HepG2 (cell line): ENCODE data around the gene INKA1. TPM values are rescaled to one million over a fixed set of nuclear protein-coding genes. Genes with fewer than 3 reads are reported as not detected.

Experiments used
- ARHGAP35 ChIP-seq: sonication (generic); formaldehyde crosslinking; IDR thresholded peaks from 2 replicates; pipeline ENCODE4 v1.9.0; 2022; ENCODE audit warnings: mild to moderate bottlenecking, inconsistent platforms, moderate library complexity, missing genetic modification reagents, borderline replicate concordance
- ELF4 ChIP-seq: sonication (generic); formaldehyde crosslinking; IDR thresholded peaks from 2 replicates; pipeline ENCODE4 v1.5.0; 2020; ENCODE audit warnings: missing genetic modification reagents, mild to moderate bottlenecking, moderate library complexity, borderline replicate concordance
- EP300 ChIP-seq, 3 experiments: sonication (generic) in 1 of 3; formaldehyde crosslinking in 1 of 3; IDR thresholded peaks; 2 replicates each; pipeline versions ENCODE4 v1.5.1 to v1.6.1; 2011 to 2020; ENCODE audit warnings: low read depth in 2 of 3, low read length in 2 of 3, borderline replicate concordance in 1 of 3, improper control_type of control experiment in 1 of 3, mild to moderate bottlenecking in 1 of 3, missing genetic modification reagents in 1 of 3, moderate library complexity in 1 of 3
- KDM5B ChIP-seq: sonication (generic); formaldehyde crosslinking; IDR thresholded peaks from 2 replicates; pipeline ENCODE4 v1.4.0; 2020; ENCODE audit warnings: missing genetic modification reagents, mild to moderate bottlenecking, borderline replicate concordance
- PAF1 ChIP-seq: IDR thresholded peaks from 2 replicates; pipeline ENCODE4 v1.6.1; 2016; ENCODE audit warnings: missing genetic modification reagents, missing compliant biosample characterization
- PCBP1 ChIP-seq: fragments of 200-400 bp; formaldehyde crosslinking; IDR thresholded peaks from 2 replicates; pipeline ENCODE4 v1.6.1; 2017; ENCODE audit warnings: mild to moderate bottlenecking, low read depth, low read length, borderline replicate concordance
- PHF21A ChIP-seq: sonication (generic); formaldehyde crosslinking; IDR thresholded peaks from 2 replicates; pipeline ENCODE4 v1.5.0; 2020; ENCODE audit warnings: mild to moderate bottlenecking, missing genetic modification reagents
- PTBP1 ChIP-seq: fragments of 200-400 bp; formaldehyde crosslinking; IDR thresholded peaks from 2 replicates; pipeline ENCODE4 v1.6.1; 2018; ENCODE audit warnings: low read length, low read depth; ENCODE audit not compliant: poor library complexity, severe bottlenecking
- RXRB ChIP-seq: IDR thresholded peaks from 2 replicates; pipeline ENCODE4 v1.6.1; 2016; ENCODE audit warnings: borderline replicate concordance, missing genetic modification reagents, missing compliant biosample characterization
- SPEN ChIP-seq: sonication (generic); formaldehyde crosslinking; IDR thresholded peaks from 2 replicates; pipeline ENCODE4 v1.5.1; 2020; ENCODE audit warnings: low read depth, mild to moderate bottlenecking, missing genetic modification reagents
- TAF15 ChIP-seq: fragments of 200-400 bp; formaldehyde crosslinking; IDR thresholded peaks from one replicate; pipeline ENCODE4 v1.6.1; 2018; ENCODE audit warnings: mild to moderate bottlenecking, low read depth, low read length; ENCODE audit not compliant: poor library complexity, severe bottlenecking
- TMF1 ChIP-seq: sonication (generic); formaldehyde crosslinking; IDR thresholded peaks from 2 replicates; pipeline ENCODE4 v1.8.1; 2022; ENCODE audit warnings: low read depth, missing genetic modification reagents
- ZC3H4 ChIP-seq: sonication (generic); formaldehyde crosslinking; IDR thresholded peaks from 2 replicates; pipeline ENCODE4 v1.4.0; 2020; ENCODE audit warnings: missing genetic modification reagents, borderline replicate concordance
- ZNF160 ChIP-seq: sonication (generic); formaldehyde crosslinking; IDR thresholded peaks from 2 replicates; pipeline ENCODE4 v1.8.0; 2022; ENCODE audit warnings: mild to moderate bottlenecking, inconsistent platforms, missing genetic modification reagents
- ZNF232 ChIP-seq: sonication (generic); formaldehyde crosslinking; IDR thresholded peaks from 2 replicates; pipeline ENCODE4 v1.4.0; 2020; ENCODE audit warnings: missing genetic modification reagents, borderline replicate concordance
- ZNF24 ChIP-seq: fragments of 450-650 bp; IDR thresholded peaks from 2 replicates; pipeline ENCODE4 v1.6.1; 2017; ENCODE audit warnings: antibody characterized with exemption, mild to moderate bottlenecking
- ZNF746 ChIP-seq: sonication (generic); formaldehyde crosslinking; IDR thresholded peaks from 2 replicates; pipeline ENCODE4 v1.8.0; 2022; ENCODE audit warnings: mild to moderate bottlenecking, missing genetic modification reagents
- ZSCAN29 ChIP-seq: sonication (generic); formaldehyde crosslinking; conservative IDR thresholded peaks from 2 replicates; pipeline ENCODE4 v1.4.0; 2020; ENCODE audit warnings: mild to moderate bottlenecking, missing genetic modification reagents
- polyA plus RNA-seq, 8 experiments: library from polyadenylated mRNA; depleted of rRNA in 3 of 8; stranded (reverse) in 7 of 8; unstranded in 1 of 8; fragments of >200 nt; fragmentation: Illumina TruSeq in 4 of 8; extraction: Trizol in 4 of 8; gene quantifications; 2 replicates each; pipeline versions ENCODE4 v1.2.1 to v1.2.3, GENCODE V29; 2011 to 2016; ENCODE audit warnings: low read depth in 4 of 8, missing spikeins in 1 of 8, mixed read lengths in 1 of 8; ENCODE audit not compliant: insufficient read depth in 1 of 8
- total RNA-seq, 5 experiments: library from RNA; depleted of rRNA; stranded (reverse); fragments of >200 nt; fragmentation: Illumina TruSeq; extraction: Trizol; gene quantifications; 2 replicates each; pipeline ENCODE4 v1.2.3, GENCODE V29; 2016; ENCODE audit warnings: low read depth in 1 of 5
- TF ChIP-seq, protein P1 (sequence below): sonication (generic); formaldehyde crosslinking; IDR thresholded peaks from 2 replicates; pipeline ENCODE4 v1.5.0; 2020; ENCODE audit warnings: mild to moderate bottlenecking, missing genetic modification reagents
- TF ChIP-seq, protein P2 (sequence below): sonication (generic); formaldehyde crosslinking; conservative IDR thresholded peaks from 2 replicates; pipeline ENCODE4 v1.4.0; 2020; ENCODE audit warnings: missing genetic modification reagents
- TF ChIP-seq, protein P3 (sequence below): fragments of 450-650 bp; IDR thresholded peaks from 2 replicates; pipeline ENCODE4 v1.6.1; 2016
- TF ChIP-seq, protein P4 (sequence below): sonication (generic); formaldehyde crosslinking; IDR thresholded peaks from 2 replicates; pipeline ENCODE4 v1.4.0; 2020; ENCODE audit warnings: missing genetic modification reagents

The INKA1 gene
- total and polyA plus RNA-seq, 2 of the 13 experiments (the other 11 are each of a cell fraction or from before 2014, with no cell fraction given), result 0.22 to 0.41 TPM

DNA sequence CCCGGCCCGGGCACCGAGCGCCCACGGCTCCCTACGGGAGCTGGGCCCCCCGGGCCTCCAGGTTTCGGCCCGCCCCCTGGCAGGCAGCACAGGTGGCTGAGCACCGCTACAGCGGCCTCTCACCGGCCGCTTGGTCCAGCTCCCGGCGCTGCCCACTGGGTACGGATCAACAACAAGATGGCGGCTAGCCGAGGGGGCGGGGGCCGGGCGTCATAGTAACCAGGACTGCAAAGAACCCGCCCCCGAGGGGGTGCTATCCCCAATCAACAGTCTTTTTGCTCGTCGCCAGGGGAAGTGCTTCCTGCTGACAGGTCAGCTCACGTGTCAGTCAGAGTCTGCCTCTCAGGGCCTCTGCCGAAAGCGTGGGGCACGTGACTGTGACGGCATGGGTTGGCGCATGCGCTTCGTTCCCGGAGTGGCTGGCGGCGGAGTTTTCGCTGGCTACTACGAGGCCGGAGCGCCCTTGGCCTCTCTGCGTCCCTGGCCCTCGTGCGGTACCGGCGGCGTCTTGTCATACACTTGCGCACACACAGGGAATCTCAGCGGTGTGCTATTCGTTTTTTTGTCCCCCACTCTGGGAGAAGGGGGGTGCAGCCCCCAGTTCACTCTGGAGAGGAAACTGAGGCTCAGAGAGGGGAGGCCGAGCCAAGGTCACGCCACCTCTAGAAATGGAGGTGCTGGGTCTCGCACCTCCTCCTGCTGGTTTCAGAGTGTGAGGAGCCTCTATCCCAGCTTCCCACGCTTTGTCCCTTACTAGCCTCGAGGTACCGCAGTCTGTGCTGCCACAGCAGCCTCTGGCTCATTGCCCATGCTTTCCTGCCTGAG, 16.5 kb upstream of the INKA1 start, which contains the start of gene IP6K1 (continued):
- TF ChIP-seq PTBP1 (no peak), ARHGAP35 (CRISPR knock-in tag) (0 out of 2 replicates have a peak, but pooled peaks have one; percentile 55), RXRB (CRISPR knock-in tag) (no peak), ZNF746 (no peak), PHF21A (CRISPR knock-in tag) (no peak), SPEN (CRISPR knock-in tag) (peak; percentile 67), PCBP1 (no peak), ZC3H4 (no peak; the same call in 1 of the 2 replicates), ELF4 (no peak), EP300 (IDR thresholded peaks at IDR 0.05; ENCODE audit: low read depth in 2 of 2, low read length in 2 of 2) (0 out of 4 replicates have a peak, but pooled peaks of 1 of the 2 experiments have one; percentile 36), EP300 (CRISPR knock-in tag; IDR thresholded peaks at IDR 0.05; ENCODE audit: borderline replicate concordance) (no peak), KDM5B (CRISPR knock-in tag) (peak; percentile 80; the same call in 1 of the 2 replicates), ZNF24 (no peak), TAF15 (peak; percentile 50), PAF1 (no peak), ZNF160 (CRISPR knock-in tag) (0 out of 2 replicates have a peak, but pooled peaks have one; percentile 57), TMF1 (CRISPR knock-in tag) (peak; percentile 78), ZSCAN29 (CRISPR knock-in tag) (no peak), ZNF232 (CRISPR knock-in tag) (0 out of 2 replicates have a peak, but pooled peaks have one; percentile 34)
- TF ChIP-seq, protein P1, sequence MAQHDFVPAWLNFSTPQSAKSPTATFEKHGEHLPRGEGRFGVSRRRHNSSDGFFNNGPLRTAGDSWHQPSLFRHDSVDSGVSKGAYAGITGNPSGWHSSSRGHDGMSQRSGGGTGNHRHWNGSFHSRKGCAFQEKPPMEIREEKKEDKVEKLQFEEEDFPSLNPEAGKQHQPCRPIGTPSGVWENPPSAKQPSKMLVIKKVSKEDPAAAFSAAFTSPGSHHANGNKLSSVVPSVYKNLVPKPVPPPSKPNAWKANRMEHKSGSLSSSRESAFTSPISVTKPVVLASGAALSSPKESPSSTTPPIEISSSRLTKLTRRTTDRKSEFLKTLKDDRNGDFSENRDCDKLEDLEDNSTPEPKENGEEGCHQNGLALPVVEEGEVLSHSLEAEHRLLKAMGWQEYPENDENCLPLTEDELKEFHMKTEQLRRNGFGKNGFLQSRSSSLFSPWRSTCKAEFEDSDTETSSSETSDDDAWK, result no peak
- TF ChIP-seq, protein P2, sequence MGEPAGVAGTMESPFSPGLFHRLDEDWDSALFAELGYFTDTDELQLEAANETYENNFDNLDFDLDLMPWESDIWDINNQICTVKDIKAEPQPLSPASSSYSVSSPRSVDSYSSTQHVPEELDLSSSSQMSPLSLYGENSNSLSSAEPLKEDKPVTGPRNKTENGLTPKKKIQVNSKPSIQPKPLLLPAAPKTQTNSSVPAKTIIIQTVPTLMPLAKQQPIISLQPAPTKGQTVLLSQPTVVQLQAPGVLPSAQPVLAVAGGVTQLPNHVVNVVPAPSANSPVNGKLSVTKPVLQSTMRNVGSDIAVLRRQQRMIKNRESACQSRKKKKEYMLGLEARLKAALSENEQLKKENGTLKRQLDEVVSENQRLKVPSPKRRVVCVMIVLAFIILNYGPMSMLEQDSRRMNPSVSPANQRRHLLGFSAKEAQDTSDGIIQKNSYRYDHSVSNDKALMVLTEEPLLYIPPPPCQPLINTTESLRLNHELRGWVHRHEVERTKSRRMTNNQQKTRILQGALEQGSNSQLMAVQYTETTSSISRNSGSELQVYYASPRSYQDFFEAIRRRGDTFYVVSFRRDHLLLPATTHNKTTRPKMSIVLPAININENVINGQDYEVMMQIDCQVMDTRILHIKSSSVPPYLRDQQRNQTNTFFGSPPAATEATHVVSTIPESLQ, result no peak
- TF ChIP-seq, protein P3, sequence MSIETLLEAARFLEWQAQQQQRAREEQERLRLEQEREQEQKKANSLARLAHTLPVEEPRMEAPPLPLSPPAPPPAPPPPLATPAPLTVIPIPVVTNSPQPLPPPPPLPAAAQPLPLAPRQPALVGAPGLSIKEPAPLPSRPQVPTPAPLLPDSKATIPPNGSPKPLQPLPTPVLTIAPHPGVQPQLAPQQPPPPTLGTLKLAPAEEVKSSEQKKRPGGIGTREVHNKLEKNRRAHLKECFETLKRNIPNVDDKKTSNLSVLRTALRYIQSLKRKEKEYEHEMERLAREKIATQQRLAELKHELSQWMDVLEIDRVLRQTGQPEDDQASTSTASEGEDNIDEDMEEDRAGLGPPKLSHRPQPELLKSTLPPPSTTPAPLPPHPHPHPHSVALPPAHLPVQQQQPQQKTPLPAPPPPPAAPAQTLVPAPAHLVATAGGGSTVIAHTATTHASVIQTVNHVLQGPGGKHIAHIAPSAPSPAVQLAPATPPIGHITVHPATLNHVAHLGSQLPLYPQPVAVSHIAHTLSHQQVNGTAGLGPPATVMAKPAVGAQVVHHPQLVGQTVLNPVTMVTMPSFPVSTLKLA, result peak; percentile 90
- TF ChIP-seq, protein P4, sequence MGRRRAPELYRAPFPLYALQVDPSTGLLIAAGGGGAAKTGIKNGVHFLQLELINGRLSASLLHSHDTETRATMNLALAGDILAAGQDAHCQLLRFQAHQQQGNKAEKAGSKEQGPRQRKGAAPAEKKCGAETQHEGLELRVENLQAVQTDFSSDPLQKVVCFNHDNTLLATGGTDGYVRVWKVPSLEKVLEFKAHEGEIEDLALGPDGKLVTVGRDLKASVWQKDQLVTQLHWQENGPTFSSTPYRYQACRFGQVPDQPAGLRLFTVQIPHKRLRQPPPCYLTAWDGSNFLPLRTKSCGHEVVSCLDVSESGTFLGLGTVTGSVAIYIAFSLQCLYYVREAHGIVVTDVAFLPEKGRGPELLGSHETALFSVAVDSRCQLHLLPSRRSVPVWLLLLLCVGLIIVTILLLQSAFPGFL, result no peak
